ENCODE data around the gene FBN2.

DNA sequence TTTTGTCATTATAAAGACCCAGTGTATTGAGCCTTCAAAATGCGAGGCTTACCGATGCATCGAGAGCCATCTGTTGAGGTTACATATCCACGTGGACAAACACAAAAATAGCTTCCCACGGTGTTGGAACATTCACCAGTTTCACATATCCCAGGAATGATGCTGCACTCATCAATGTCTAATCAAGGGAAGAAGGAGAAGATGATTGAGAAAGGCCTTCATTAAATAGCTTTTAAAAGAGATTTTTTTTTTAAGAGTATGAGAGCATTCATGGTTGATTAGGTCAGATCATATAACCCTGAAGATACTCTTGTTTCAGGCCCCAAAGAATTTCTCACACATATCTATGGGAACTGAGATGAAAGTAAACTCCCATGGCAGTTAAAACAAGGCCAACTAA, 129.4 kb downstream of the FBN2 start:
- TF ChIP-seq, protein P1, sequence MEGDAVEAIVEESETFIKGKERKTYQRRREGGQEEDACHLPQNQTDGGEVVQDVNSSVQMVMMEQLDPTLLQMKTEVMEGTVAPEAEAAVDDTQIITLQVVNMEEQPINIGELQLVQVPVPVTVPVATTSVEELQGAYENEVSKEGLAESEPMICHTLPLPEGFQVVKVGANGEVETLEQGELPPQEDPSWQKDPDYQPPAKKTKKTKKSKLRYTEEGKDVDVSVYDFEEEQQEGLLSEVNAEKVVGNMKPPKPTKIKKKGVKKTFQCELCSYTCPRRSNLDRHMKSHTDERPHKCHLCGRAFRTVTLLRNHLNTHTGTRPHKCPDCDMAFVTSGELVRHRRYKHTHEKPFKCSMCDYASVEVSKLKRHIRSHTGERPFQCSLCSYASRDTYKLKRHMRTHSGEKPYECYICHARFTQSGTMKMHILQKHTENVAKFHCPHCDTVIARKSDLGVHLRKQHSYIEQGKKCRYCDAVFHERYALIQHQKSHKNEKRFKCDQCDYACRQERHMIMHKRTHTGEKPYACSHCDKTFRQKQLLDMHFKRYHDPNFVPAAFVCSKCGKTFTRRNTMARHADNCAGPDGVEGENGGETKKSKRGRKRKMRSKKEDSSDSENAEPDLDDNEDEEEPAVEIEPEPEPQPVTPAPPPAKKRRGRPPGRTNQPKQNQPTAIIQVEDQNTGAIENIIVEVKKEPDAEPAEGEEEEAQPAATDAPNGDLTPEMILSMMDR (IDR thresholded peaks at IDR 0.05; ENCODE audit: poor library complexity): no peak
- TF ChIP-seq EZH2phosphoT487 (IDR thresholded peaks at IDR 0.05; ENCODE audit: low read depth, severe bottlenecking, unreplicated experiment): no peak
